Adrenal gland (tissue), 12 donors: Measurements from ENCODE around the gene C1QTNF1. TPM values are rescaled to one million over a fixed set of nuclear protein-coding genes. Genes with fewer than 3 reads are reported as not detected.
A peak's percentile ranks its signal among the peaks of the same experiment; 100 is the strongest.

Experiments
- DNase-seq, 7 donors: peaks; one replicate each; pipeline ENCODE4 v3.0.0-alpha.2; 2019 to 2020
- H3K27ac ChIP-seq, 5 donors: fragments of 200-600 bp; sonication (generic) in 4 of 5; 1 replicate in 3 of 5; 2 replicates in 2 of 5; pipeline versions ENCODE4 v1.5.1 to v1.8.0; 2016 to 2020; ENCODE audit warnings: mild to moderate bottlenecking in 1 of 5
- H3K27me3 ChIP-seq: fragments of 200-600 bp; 2 replicates; pipeline ENCODE4 v1.8.0; 2021
- H3K36me3 ChIP-seq, 2 donors: fragments of 200-600 bp; replicated peaks in 1 of 2; 1 replicate in 1 of 2; 2 replicates in 1 of 2; pipeline versions ENCODE4 v1.5.1 to v1.8.0; 2018 to 2022
- H3K4me1 ChIP-seq, 2 donors: fragments of 200-600 bp; replicated peaks in 1 of 2; 1 replicate in 1 of 2; 2 replicates in 1 of 2; pipeline versions ENCODE4 v1.5.1 to v1.8.0; 2018 to 2021
- H3K4me3 ChIP-seq, 4 donors: fragments of 200-600 bp; sonication (generic) in 3 of 4; one replicate each; pipeline ENCODE4 v1.5.1; 2016 to 2018
- H3K9me3 ChIP-seq, 3 donors: fragments of 200-600 bp; sonication (generic) in 1 of 3; replicated peaks in 1 of 3; 1 replicate in 2 of 3; 2 replicates in 1 of 3; pipeline versions ENCODE4 v1.5.1 to v1.8.0; 2016 to 2021
- POLR2A ChIP-seq, 2 donors: fragments of 450-650 bp; IDR thresholded peaks; one replicate each; pipeline ENCODE4 v1.6.1; 2017; ENCODE audit warnings: antibody characterized with exemption in 2 of 2, mild to moderate bottlenecking in 2 of 2, moderate library complexity in 1 of 2
- WGBS, 4 donors: extraction: QIAGEN DNeasy Blood & Tissue Kit in 2 of 4; methylation state at CpG; one replicate each; pipeline versions ENCODE4 v1.1.5 to v1.1.7; 2013 to 2017; 5-methylcytosine and 5-hydroxymethylcytosine counted together
- intact Hi-C, 2 donors: fragments of 100-400 bp; cut with DNase I; formaldehyde crosslinking; loops; one replicate each; pipeline versions ENCODE4 v1.14.1 to v1.15.0; 2022 to 2023
- polyA plus RNA-seq, 3 donors: library from polyadenylated mRNA; stranded (reverse); fragments of 200-250 nt in 2 of 3; fragments of 350-450 nt in 1 of 3; fragmentation: Illumina TruSeq in 1 of 3; extraction: RNeasy Lipid Tissue Mini Kit (QIAGEN cat#74804) in 1 of 3; gene quantifications; one replicate each; pipeline ENCODE4 v1.2.3, GENCODE V29; 2013 to 2014
- total RNA-seq, 9 donors: library from RNA; depleted of rRNA in 4 of 9; stranded (reverse); fragments of >200 nt in 4 of 9; fragments of 120-200 nt in 1 of 9; fragmentation: NEBNext Ultra II Directional in 1 of 9; extraction: Animal tissue kit (Norgen Biotek cat#: 25700) in 1 of 9; gene quantifications; one replicate each; pipeline versions ENCODE4 v1.1.0 to v1.2.4, GENCODE V29; 2013 to 2023
- TF ChIP-seq, protein P1 (sequence below), 6 experiments: fragments of 450-650 bp in 4 of 6; fragments of 200-600 bp in 2 of 6; sonication (generic) in 1 of 6; IDR thresholded peaks; 1 replicate in 5 of 6; 2 replicates in 1 of 6; pipeline versions ENCODE4 v1.5.1 to v1.8.0; 2016 to 2021; ENCODE audit warnings: antibody characterized with exemption in 6 of 6, mild to moderate bottlenecking in 2 of 6, moderate library complexity in 1 of 6
- donor health status: healthy with polysubstance abuse.
- donor health status: Bipolar disorder and iron deficiency.
- donor health status: DM: yes; HTN: yes; CAD: no.
- donor health status: DM: no; HTN: no; CAD: no.
- donor health status: DM: no; HTN: no; CAD: no.
- donor health status: DM: yes; HTN: yes; CAD: no.

The C1QTNF1 gene
- total and polyA plus RNA-seq, 12 donors = 17.2 to 175 (median 120) TPM

DNA sequence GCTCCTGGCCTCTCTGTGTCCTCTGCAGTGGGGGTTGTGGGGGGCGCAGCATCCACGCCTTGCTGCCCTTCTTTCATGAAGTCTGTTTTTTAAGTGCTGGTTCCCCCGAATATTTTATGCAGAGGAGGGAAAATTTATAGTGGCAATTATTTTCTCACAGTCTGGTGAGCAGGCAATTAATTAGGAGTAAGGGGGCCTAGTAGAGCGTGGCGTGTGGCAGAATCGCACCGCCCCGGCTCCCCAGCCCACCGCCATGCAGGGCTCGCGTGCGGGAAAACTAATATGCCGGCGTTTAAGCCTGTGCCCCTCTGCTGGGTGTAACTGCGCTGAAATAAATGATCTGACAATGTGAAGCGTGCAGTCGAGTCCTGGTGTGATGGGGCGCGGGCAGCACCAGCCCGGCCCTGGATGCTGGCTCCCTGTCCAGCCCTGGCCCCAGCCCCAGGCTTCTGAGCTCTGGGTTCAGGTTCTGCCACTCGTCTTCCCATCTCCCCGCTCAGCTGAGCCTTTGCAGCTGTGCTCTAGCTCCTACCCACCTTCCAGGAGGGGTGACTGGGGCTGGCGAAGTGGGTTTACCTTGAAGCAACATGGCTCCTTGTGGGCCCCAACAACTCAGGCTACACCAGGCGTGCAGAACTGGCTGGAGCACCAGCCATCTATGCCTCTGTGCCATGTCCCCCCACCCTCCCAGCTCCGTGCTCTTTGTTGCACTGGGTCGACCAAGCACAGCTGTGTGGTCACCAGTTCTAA, 64.5 kb downstream of the C1QTNF1 start:
- H3K4me3 ChIP-seq = no peak overlapping the region
- intact Hi-C loops = loop anchor here in 1 of 2 donors (5.0 kb wide), 1 partner anchor 304 kb away; no protein-coding TSS in a partner anchor
- DNase-seq = no peak
- peaks cover 21% of the 10 kb centered on the region for H3K27me3 ChIP-seq
- H3K36me3 ChIP-seq = peaks cover 0 to 34% of the 10 kb centered on the region in 2 donors
- no peaks in the 10 kb centered on the region for H3K9me3 ChIP-seq
- no peaks in the 10 kb centered on the region for H3K4me1 ChIP-seq
- H3K27ac ChIP-seq = no peak overlapping the region
- TF ChIP-seq, protein P1, sequence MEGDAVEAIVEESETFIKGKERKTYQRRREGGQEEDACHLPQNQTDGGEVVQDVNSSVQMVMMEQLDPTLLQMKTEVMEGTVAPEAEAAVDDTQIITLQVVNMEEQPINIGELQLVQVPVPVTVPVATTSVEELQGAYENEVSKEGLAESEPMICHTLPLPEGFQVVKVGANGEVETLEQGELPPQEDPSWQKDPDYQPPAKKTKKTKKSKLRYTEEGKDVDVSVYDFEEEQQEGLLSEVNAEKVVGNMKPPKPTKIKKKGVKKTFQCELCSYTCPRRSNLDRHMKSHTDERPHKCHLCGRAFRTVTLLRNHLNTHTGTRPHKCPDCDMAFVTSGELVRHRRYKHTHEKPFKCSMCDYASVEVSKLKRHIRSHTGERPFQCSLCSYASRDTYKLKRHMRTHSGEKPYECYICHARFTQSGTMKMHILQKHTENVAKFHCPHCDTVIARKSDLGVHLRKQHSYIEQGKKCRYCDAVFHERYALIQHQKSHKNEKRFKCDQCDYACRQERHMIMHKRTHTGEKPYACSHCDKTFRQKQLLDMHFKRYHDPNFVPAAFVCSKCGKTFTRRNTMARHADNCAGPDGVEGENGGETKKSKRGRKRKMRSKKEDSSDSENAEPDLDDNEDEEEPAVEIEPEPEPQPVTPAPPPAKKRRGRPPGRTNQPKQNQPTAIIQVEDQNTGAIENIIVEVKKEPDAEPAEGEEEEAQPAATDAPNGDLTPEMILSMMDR (IDR thresholded peaks at IDR 0.05) = no peak
- no peak for TF ChIP-seq POLR2A (IDR thresholded peaks at IDR 0.05)
- WGBS, 4 donors = 87 to 94% (median 88%) methylated on average over 25 to 26 of the region's 26 CpGs

DNA sequence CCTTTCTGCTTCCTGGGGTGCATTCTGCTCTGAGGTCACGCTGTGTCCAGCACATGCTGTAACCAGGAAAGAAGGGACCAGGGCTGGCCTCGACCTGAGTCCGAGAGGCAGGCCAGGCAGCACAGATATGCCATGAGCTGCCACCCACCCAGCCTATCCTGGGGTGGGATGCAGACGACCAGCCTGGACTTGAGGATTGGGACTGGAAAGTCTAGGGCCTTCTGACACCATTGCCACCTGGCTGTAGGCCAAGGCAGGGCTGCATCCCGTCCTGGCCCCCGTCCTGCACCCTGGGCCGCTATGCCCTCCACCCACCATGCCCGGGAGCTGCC, 65.0 kb downstream of the C1QTNF1 start:
- H3K9me3 ChIP-seq = no peaks in the 10 kb centered on the region
- 38 to 66% (median 58%) methylated on average over 4 to 8 of the region's 8 CpGs for WGBS, 4 donors

DNA sequence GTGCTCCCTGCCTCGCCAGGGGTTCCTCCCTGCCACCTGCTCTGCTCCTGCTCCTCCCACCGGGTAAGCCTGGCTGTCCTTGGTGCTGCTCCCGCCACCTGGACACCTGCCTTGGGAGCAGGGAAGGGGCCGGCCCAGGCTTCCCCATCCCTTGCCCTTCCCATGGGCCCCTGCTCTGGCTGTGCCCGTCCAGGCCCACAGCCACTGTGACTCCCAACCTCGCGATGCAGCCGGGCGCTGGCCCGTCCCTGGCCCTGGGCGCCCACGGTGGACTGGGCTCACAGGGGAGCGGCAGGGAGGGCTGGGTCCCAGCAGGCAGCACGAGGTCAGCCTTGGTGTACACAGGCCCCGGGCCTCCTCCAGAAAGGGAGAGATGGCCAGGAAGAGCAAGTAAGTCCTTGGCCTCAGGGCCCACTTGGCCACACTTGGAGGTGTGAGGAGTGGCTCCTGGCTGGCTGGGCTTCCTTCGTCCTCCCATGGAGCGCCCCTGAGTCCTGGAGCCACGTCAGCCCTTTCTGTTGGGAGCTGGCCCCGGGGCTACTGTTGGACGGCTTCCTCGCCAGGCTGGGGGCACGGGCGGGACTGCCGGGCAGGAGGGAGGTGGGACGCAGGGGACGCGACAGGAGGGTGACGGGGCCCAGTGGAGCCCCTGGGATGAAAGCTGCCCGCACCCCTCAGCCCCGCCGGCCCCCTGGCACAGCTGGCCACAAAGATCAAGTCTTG, 65.9 kb downstream of the C1QTNF1 start:
- Histone ChIP-seq H3K27ac (no peak overlapping the region), H3K4me3 (no peak overlapping the region), H3K27me3 (peaks cover 21% of the 10 kb centered on the region), H3K9me3 (no peaks in the 10 kb centered on the region), H3K36me3 (peaks cover 0 to 23% of the 10 kb centered on the region in 2 donors), H3K4me1 (no peaks in the 10 kb centered on the region)
- intact Hi-C loops = loop anchor here (5.0 to 10.0 kb wide), 2 partner anchors 302 to 605 kb away; no protein-coding TSS in a partner anchor
- 50 to 60% (median 55%) methylated on average over 23 to 31 of the region's 31 CpGs for WGBS, 4 donors
- TF ChIP-seq POLR2A (IDR thresholded peaks at IDR 0.05) = no peak
- TF ChIP-seq, protein P1 (IDR thresholded peaks at IDR 0.05) = no peak
- DNase-seq = no peak

More for the DNA sequence above, 65.0 kb downstream of the C1QTNF1 start:
- TF ChIP-seq, protein P1 (IDR thresholded peaks at IDR 0.05) = no peak
- TF ChIP-seq POLR2A (IDR thresholded peaks at IDR 0.05) = no peak
- peak in 1 of 7 donors; percentile 56 for DNase-seq
- no peak overlapping the region for H3K27ac ChIP-seq
- H3K36me3 ChIP-seq = peaks cover 0 to 30% of the 10 kb centered on the region in 2 donors
- intact Hi-C loops = loop anchor here in 1 of 2 donors (5.0 kb wide), 1 partner anchor 303 kb away; no protein-coding TSS in a partner anchor
- H3K27me3 ChIP-seq = peaks cover 21% of the 10 kb centered on the region
- no peak overlapping the region for H3K4me3 ChIP-seq
- H3K4me1 ChIP-seq = no peaks in the 10 kb centered on the region
